Right lobe of liver (tissue), 4 donors: ENCODE results near the gene BICC1.

ENCODE experiments used
- POLR2A ChIP-seq: fragments of 450-650 bp; IDR thresholded peaks from one replicate; pipeline ENCODE4 v1.6.1; 2017; ENCODE audit warnings: antibody characterized with exemption, mild to moderate bottlenecking
- TF ChIP-seq, protein P1 (sequence below), 4 donors: fragments of 200-600 bp in 3 of 4; fragments of 450-650 bp in 1 of 4; IDR thresholded peaks; one replicate each; pipeline versions ENCODE4 v1.5.1 to v1.8.0; 2016 to 2022; ENCODE audit warnings: antibody characterized with exemption in 4 of 4, mild to moderate bottlenecking in 2 of 4
- donor health status: DM: no; HTN: no; CAD: no.
- donor health status: DM: no; HTN: no; CAD: no.
- donor health status: DM: no; HTN: yes; CAD: no.

DNA sequence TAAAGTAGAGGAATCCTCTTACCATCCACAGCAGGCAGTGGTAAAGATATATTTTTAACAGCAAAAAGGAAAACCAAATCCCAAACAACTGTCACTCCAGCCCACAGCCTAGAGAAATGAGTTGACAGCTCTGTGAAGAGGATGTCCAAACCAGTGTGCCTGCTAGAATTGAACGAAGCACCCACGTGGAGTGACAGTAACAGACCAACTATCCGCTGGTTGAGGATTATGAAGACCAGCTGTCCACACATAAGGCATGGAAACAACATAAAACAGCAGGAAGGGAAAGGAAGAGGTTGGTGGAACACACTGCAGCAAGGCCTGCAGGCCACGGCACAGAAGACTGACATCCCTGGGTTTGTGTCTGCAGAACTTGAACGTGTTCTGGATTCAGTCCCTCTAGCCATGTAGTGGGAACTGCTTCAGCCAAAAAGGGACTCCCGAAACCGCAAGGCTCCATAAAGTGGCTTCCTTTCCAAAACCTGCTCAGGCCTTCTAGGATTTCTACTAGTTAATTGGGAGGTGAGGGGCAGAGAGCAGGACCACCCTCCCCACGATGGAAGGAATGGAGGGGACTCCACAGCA, 324.4 kb downstream of the BICC1 start:
- TF ChIP-seq, protein P1, sequence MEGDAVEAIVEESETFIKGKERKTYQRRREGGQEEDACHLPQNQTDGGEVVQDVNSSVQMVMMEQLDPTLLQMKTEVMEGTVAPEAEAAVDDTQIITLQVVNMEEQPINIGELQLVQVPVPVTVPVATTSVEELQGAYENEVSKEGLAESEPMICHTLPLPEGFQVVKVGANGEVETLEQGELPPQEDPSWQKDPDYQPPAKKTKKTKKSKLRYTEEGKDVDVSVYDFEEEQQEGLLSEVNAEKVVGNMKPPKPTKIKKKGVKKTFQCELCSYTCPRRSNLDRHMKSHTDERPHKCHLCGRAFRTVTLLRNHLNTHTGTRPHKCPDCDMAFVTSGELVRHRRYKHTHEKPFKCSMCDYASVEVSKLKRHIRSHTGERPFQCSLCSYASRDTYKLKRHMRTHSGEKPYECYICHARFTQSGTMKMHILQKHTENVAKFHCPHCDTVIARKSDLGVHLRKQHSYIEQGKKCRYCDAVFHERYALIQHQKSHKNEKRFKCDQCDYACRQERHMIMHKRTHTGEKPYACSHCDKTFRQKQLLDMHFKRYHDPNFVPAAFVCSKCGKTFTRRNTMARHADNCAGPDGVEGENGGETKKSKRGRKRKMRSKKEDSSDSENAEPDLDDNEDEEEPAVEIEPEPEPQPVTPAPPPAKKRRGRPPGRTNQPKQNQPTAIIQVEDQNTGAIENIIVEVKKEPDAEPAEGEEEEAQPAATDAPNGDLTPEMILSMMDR (IDR thresholded peaks at IDR 0.05), result no peak
- TF ChIP-seq POLR2A, result no peak
